Activated T-helper 2 cell treated with anti-CD3 and anti-CD28 coated beads, Interferon-gamma antibody, Interleukin-2, Interleukin-4, amounts not matched to agents 10 μg/mL and 5 μg/mL and 100 μg/mL, durations not matched to agents 14 hours and 24 hours and 36 hours (primary cell): Measurements from ENCODE around the gene TOP2B. TPM values are rescaled to one million over a fixed set of nuclear protein-coding genes. Genes with fewer than 3 reads are reported as not detected.

ENCODE experiments used
- DNase-seq: peaks from one replicate; pipeline ENCODE4 v3.0.0; 2021; ENCODE audit warnings: low spot score
- H3K27ac Mint-ChIP-seq: one replicate; pipeline ENCODE4 v1.8.0; 2021; ENCODE audit warnings: mixed read lengths
- H3K27me3 Mint-ChIP-seq: one replicate; pipeline ENCODE4 v1.8.0; 2021; ENCODE audit warnings: low read depth, mixed read lengths
- H3K36me3 Mint-ChIP-seq: one replicate; pipeline ENCODE4 v1.8.0; 2021; ENCODE audit warnings: low read depth, mixed read lengths
- H3K4me1 Mint-ChIP-seq: one replicate; pipeline ENCODE4 v1.8.0; 2021; ENCODE audit warnings: low read depth, mixed read lengths
- H3K4me3 Mint-ChIP-seq: one replicate; pipeline ENCODE4 v1.8.0; 2021; ENCODE audit warnings: low read depth, mild to moderate bottlenecking, moderate library complexity, mixed read lengths
- H3K9me3 Mint-ChIP-seq: one replicate; pipeline ENCODE4 v1.8.0; 2021; ENCODE audit warnings: mixed read lengths
- intact Hi-C: fragments of 100-400 bp; cut with micrococcal nuclease; formaldehyde crosslinking; loops from one replicate; pipeline ENCODE4 v1.15.1; 2023
- total RNA-seq: library from RNA; stranded (reverse); gene quantifications from 2 replicates; pipeline ENCODE4 v1.2.3, GENCODE V29; 2022

Gene TOP2B
- total RNA-seq, 1 donor from 2014 or later = 167 TPM

GRCh38 chr3:25585361-25586166 is 79.1 kb downstream of the TOP2B start:
- Mint-ChIP-seq H3K27me3 (no peaks in the 10 kb centered on the region), H3K27ac (no peak overlapping the region), H3K4me1 (no peaks in the 10 kb centered on the region), H3K4me3 (no peak overlapping the region), H3K36me3 (no peaks in the 10 kb centered on the region), H3K9me3 (no peaks in the 10 kb centered on the region)
- no peak for DNase-seq
- intact Hi-C loops = no loop called here

DNA sequence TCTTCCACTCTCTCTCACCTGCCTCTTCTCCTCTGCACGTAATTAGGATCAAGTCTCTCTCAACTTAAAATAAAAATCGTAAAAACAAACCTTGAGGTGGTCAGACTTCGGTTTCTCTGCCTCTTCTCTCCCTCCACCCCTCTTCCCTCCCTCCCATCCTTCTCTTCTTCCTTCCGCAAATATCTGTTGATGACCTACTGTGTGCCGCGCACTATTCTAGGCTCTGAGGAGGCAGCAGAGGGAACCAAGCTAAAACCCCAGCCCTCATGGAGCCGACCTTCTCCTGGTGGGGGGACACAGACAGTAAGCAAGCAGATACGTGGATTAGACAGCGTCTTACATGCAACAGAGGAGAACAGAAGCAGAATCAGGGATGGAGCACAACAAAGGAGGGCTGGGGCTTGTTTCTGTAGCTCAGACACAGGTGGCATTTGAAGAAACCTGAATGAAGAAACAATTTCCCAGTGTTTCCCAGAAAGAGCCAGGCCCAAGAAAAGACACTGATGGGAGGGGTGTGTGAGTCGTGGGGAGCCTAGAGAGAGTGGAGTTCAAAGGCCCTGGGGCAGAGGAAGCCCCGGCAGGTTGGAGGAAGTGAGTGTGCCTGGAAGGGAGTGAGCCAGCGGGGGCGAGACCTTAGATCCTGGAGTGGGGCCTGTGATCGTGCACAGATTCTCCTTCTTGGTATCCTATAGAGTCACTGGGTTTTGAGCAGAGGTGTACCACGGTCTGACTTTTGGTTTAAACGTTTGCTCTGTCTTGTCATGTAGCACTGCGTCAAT is 80.5 kb downstream of the TOP2B start:
- intact Hi-C loops = no loop called here

GRCh38 chr3:25583343-25583742 is 81.4 kb downstream of the TOP2B start:
- Mint-ChIP-seq H3K36me3 (no peaks in the 10 kb centered on the region), H3K4me1 (no peaks in the 10 kb centered on the region), H3K27me3 (no peaks in the 10 kb centered on the region), H3K9me3 (no peaks in the 10 kb centered on the region), H3K27ac (no peak overlapping the region), H3K4me3 (no peak overlapping the region)
- intact Hi-C loops = no loop called here
- DNase-seq = no peak

More for the DNA sequence above, 80.5 kb downstream of the TOP2B start:
- Mint-ChIP-seq H3K27ac (no peak overlapping the region), H3K4me3 (no peak overlapping the region), H3K4me1 (no peaks in the 10 kb centered on the region), H3K36me3 (no peaks in the 10 kb centered on the region), H3K27me3 (no peaks in the 10 kb centered on the region), H3K9me3 (no peaks in the 10 kb centered on the region)
- no peak for DNase-seq

GRCh38 chr3:25582242-25582641 is 82.5 kb downstream of the TOP2B start:
- no peak for DNase-seq
- Mint-ChIP-seq H3K27me3 (no peaks in the 10 kb centered on the region), H3K36me3 (no peaks in the 10 kb centered on the region), H3K27ac (no peak overlapping the region), H3K9me3 (no peaks in the 10 kb centered on the region), H3K4me1 (no peaks in the 10 kb centered on the region), H3K4me3 (no peak overlapping the region)
- intact Hi-C loops = no loop called here

DNA sequence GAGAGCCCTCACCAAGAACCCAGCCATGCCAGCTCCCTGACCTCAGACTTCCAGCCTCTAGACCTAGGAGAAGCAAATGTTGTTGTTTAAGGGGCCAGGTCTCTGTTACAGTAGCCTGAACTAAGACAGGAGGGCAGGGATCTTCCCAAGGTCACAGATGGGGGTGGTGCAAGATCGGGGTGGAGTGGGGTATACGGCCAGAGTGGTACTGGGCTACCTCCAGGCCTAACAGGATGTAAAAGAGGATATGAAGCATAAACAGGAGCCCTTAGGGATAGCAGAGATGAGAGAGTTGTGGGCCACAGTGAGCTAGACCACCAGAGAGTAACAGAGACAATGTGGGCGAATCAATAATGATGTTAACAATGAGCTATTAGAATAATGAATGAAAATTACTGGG is 82.9 kb downstream of the TOP2B start:
- no peaks in the 10 kb centered on the region for H3K9me3 Mint-ChIP-seq
- H3K36me3 Mint-ChIP-seq = no peaks in the 10 kb centered on the region
- H3K27me3 Mint-ChIP-seq = no peaks in the 10 kb centered on the region
- intact Hi-C loops = no loop called here
- no peak for DNase-seq
- H3K4me3 Mint-ChIP-seq = no peak overlapping the region
- no peaks in the 10 kb centered on the region for H3K4me1 Mint-ChIP-seq
- H3K27ac Mint-ChIP-seq = no peak overlapping the region

GRCh38 chr3:25581335-25581734 is 83.4 kb downstream of the TOP2B start:
- no peak for DNase-seq
- H3K9me3 Mint-ChIP-seq = no peaks in the 10 kb centered on the region
- no peak overlapping the region for H3K4me3 Mint-ChIP-seq
- H3K4me1 Mint-ChIP-seq = no peaks in the 10 kb centered on the region
- H3K27ac Mint-ChIP-seq = no peak overlapping the region
- H3K36me3 Mint-ChIP-seq = no peaks in the 10 kb centered on the region
- H3K27me3 Mint-ChIP-seq = no peaks in the 10 kb centered on the region
- intact Hi-C loops = no loop called here

DNA sequence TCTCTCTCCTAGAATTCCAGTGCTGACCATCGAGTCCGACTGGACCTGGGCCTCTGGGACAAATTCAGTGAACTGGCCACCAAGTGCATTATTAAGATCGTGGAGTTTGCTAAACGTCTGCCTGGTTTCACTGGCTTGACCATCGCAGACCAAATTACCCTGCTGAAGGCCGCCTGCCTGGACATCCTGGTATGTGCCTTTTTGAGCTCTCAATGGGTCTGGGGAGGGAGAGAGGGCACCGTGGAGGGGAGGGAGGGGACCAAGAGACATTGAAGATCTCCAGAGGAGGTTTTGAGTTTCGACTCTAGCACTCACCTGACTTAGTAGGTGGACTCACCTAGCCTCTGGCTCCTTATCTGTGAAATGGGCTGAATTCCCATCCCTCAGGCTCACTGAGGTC is 84.2 kb downstream of the TOP2B start:
- H3K4me3 Mint-ChIP-seq = no peak overlapping the region
- no peaks in the 10 kb centered on the region for H3K4me1 Mint-ChIP-seq
- no peaks in the 10 kb centered on the region for H3K9me3 Mint-ChIP-seq
- H3K36me3 Mint-ChIP-seq = no peaks in the 10 kb centered on the region
- no peak overlapping the region for H3K27ac Mint-ChIP-seq
- H3K27me3 Mint-ChIP-seq = no peaks in the 10 kb centered on the region
- intact Hi-C loops = no loop called here
- no peak for DNase-seq

DNA sequence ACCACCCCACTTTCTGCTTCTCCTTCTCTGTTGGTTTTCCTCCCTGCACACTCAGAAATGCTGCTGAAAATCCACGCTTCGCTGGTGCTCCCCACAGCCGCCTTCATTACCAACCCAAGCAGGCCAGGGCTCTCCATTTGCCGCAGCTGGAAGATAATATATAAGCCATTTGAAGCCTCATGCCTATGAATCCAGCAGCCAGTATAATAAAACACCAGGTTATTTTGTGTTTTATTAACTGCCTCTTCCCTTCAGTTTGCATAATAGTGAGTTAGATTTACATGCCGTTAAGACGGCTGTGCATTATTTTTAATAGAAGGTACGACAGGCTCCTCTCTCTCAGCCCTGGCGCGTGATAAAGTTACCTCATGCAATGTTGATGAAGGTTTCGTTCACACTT is 86.6 kb downstream of the TOP2B start:
- Mint-ChIP-seq H3K36me3 (no peaks in the 10 kb centered on the region), H3K27ac (no peak overlapping the region), H3K4me3 (no peak overlapping the region), H3K9me3 (no peaks in the 10 kb centered on the region), H3K4me1 (no peaks in the 10 kb centered on the region), H3K27me3 (no peaks in the 10 kb centered on the region)
- no peak for DNase-seq
- intact Hi-C loops = no loop called here

GRCh38 chr3:25576831-25577454 is 87.8 kb downstream of the TOP2B start:
- no peak for DNase-seq
- intact Hi-C loops = no loop called here
- Mint-ChIP-seq H3K4me3 (no peak overlapping the region), H3K27me3 (no peaks in the 10 kb centered on the region), H3K36me3 (no peaks in the 10 kb centered on the region), H3K27ac (no peak overlapping the region), H3K9me3 (no peaks in the 10 kb centered on the region), H3K4me1 (no peaks in the 10 kb centered on the region)

DNA sequence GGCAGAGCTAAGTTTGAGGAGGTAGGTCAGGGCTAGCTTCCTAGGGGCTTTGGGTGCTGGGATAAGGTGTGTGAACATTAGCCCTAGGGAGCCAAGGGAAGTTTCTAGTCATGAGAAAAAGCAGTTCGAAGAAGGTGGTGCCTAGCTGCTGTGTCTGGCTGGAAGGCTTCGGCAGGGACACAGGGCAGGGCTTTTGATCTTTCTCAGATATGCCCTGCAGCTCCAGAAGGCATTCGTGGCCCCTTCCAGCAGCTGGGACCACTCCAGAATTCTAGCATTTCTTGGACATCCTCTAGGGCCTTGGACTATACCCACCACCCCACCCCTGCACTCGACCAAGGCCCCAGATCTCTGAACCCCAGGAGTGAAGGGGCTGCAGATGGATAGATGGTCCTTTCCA is 88.6 kb downstream of the TOP2B start:
- DNase-seq = no peak
- Mint-ChIP-seq H3K9me3 (no peaks in the 10 kb centered on the region), H3K4me1 (no peaks in the 10 kb centered on the region), H3K27me3 (no peaks in the 10 kb centered on the region), H3K27ac (no peak overlapping the region), H3K36me3 (no peaks in the 10 kb centered on the region), H3K4me3 (no peak overlapping the region)
- intact Hi-C loops = no loop called here

DNA sequence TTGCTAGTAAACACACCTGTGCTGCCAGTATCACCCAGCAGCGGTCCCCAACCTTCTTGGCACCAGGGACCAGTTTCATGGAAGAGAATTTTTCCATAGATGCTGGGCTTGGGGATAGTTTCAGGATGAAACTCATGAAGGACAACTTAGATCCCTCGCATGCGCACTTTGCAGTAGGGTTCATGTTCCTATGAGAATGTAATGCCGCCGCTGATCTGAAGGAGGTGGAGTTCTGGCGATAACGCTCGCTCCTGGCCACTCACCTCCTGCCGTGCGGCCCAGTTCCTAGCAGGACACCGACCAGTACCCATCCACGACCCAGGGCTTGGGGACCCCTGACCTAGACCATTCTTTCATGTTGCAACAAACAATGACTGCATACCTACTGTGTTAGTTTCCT is 89.7 kb downstream of the TOP2B start:
- Mint-ChIP-seq H3K27ac (no peak overlapping the region), H3K27me3 (no peaks in the 10 kb centered on the region), H3K9me3 (no peaks in the 10 kb centered on the region), H3K4me3 (no peak overlapping the region), H3K36me3 (no peaks in the 10 kb centered on the region), H3K4me1 (no peaks in the 10 kb centered on the region)
- intact Hi-C loops = no loop called here
- no peak for DNase-seq

GRCh38 chr3:25574172-25574765 is 90.4 kb downstream of the TOP2B start:
- intact Hi-C loops = no loop called here
- Mint-ChIP-seq H3K27me3 (no peaks in the 10 kb centered on the region), H3K4me3 (no peak overlapping the region), H3K27ac (no peak overlapping the region), H3K4me1 (no peaks in the 10 kb centered on the region), H3K9me3 (no peaks in the 10 kb centered on the region), H3K36me3 (no peaks in the 10 kb centered on the region)
- DNase-seq = no peak
